Activated CD4-positive, CD25-positive, alpha-beta regulatory T cell treated with anti-CD3 and anti-CD28 coated beads, Interleukin-2, amount 50 U/mL, for 16 hours (primary cell): ENCODE measurements around the gene MYH15.
"Not testable (repeated sequence)": the region's sequence is repeated elsewhere in the genome, so short reads cannot be mapped to it uniquely, and the experiment has no call there.

ENCODE experiments used
- DNase-seq: peaks from one replicate; pipeline ENCODE4 v3.0.0-alpha.2; 2020; ENCODE audit warnings: low read depth, low spot score

Gene MYH15

GRCh38 chr3:108388136-108389132, 122.0 kb downstream of the MYH15 start:
- DNase-seq, result no peak

DNA sequence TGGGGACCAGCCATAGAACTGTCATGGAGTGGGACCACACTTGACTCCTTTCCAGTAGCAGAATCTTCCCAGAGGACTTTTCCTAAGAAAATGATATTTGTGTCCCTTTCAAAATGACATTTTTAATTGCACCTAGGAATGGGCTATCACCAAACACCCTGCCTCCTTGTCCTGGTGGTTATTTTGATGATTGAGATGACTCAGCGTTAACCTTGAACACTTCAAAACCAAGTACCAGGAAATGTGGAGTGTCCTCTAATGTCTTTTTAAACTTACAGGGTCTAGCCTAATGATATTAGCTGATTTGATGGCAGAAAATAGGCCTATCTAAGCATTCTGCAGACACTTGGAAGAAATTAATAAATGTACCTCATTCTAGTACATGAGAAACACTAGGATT, 123.3 kb downstream of the MYH15 start:
- no peak for DNase-seq

DNA sequence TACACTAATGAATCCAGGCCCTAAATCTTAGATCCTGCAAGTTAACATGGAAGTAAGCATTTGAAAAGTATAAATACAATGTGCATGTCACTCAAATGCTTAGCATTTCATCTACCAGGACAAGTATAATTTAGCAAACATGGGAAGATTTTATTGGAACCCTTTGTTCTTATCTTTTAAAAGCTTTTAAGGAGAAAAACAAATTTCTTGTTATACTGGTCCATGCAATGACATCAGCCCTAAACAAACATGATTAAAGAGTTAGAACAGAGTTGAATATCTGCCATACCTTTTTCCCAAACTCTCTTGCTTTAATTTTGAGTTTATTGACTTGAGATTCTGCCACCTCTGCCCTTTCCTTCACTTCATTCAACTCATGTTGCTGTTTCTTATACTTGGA, 127.1 kb downstream of the MYH15 start:
- DNase-seq, result no peak

- no peak for DNase-seq
These were observed 128.8 kb downstream of the MYH15 start for GRCh38 chr3:108381529-108382140.

DNA sequence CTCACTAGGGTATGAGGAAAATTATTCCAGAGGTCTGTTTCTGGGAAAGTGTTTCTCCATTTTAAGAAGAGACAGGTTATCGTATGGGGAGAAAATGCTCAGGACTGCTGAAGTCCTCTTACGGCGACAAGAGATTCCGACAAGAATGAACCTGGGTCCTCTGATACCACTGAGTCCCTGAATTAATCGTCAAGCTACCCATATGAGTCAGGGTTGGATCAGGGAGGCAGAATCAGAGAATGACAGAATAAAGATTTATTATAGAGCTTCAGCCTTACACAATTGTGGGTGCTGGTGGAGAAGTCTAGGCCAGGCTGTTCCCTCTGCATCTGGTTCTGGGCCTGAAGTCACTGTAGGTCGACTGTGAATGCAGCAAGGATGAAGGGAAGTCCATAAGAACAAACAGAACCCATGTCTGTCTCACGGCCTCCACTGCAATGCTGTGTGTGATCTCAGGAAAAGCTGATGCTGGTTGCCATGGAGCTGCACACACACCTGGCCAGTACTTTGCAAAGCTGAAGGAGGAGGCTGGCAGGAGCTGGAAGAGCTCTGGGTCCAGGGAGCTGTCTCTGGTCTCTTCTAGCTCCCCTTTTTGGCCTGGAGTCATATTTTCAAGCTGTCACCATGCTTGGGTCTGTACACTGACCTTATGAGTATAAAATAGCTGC, 130.1 kb downstream of the MYH15 start:
- no peak for DNase-seq

GRCh38 chr3:108378952-108379342, 131.4 kb downstream of the MYH15 start:
- DNase-seq, result not testable (repeated sequence)

- no peak for DNase-seq
These were observed 132.0 kb downstream of the MYH15 start for GRCh38 chr3:108378153-108378951.

- DNase-seq, result no peak
These were observed 133.0 kb downstream of the MYH15 start for GRCh38 chr3:108377384-108377783.

DNA sequence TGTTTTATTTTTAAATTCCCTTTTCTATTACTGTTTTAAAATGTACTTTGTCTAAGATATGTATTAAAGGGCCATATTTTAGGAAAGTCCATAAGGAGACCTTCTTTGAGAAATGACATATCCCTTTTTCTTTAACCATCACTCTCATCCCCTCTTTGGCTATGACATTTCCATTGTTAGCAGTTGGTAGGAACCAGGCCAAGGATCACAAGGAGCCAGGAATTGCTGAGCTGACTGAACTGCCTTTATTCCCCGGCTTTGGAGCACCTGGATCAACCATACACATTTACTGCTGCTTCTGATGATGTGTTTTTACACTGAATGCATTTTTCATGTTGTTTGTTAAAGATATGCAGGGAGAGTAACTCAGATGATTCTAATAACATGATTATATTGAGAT, 134.4 kb downstream of the MYH15 start:
- DNase-seq, result no peak

DNA sequence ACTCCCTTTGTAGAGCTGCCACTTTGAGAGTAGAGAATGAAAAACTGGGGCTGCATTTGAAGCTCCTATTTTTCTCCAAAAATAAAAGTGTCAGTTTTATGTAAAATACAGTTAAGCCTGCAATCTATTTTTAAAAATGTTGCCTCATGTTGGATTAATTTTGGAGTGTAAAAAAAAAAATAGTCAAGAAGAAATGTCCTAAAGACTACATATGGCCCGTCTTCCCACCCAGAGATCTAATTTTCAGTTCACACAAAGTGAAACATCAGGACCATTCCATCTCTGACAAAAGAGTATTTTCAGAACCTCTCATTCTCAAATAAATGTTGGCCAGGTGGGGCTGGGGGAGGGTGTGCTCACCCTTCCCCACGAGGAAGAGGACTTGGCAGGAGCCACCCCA, 151.4 kb downstream of the MYH15 start:
- no peak for DNase-seq

DNA sequence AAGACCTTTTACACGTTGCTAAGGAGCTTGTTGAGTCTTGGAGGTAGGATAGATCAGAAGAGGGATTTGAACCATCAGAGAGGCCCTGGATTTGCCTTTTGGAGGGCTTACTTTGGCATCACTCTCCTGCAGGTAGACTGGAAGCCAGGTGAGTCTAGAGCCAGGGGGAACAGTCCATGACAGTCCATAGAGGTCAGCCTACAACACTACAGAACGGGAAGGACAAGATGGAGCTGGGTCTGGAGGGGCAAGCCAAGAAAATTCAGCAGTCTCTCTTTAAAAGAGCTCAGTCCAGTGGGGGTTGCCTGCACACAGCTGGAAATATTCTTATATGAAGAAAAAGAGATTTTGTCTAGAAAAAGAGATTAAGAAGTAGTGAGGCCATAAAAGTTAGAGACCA, 153.4 kb downstream of the MYH15 start:
- no peak for DNase-seq

DNA sequence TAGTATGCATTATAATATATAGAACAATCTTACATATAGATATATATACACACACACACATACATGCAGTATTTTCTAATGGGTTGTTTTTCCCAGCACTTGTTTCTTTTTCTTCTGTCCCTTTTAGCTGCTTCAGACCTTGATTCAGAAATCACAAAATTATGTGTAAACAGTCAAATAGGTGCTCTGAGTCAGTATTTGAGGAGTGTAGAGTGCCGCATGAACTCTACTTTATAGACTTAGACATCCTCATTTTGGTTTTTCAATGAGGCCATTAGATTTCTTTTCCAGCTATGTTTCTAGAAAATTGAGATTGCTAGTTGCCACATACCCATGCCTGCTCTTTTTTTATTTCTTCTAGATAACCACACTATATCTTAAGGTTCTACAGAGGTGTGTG, 155.8 kb downstream of the MYH15 start:
- no peak for DNase-seq

GRCh38 chr3:108352176-108352575, 158.2 kb downstream of the MYH15 start:
- no peak for DNase-seq

- DNase-seq, result no peak
These were observed 163.8 kb downstream of the MYH15 start for GRCh38 chr3:108346301-108347227.

DNA sequence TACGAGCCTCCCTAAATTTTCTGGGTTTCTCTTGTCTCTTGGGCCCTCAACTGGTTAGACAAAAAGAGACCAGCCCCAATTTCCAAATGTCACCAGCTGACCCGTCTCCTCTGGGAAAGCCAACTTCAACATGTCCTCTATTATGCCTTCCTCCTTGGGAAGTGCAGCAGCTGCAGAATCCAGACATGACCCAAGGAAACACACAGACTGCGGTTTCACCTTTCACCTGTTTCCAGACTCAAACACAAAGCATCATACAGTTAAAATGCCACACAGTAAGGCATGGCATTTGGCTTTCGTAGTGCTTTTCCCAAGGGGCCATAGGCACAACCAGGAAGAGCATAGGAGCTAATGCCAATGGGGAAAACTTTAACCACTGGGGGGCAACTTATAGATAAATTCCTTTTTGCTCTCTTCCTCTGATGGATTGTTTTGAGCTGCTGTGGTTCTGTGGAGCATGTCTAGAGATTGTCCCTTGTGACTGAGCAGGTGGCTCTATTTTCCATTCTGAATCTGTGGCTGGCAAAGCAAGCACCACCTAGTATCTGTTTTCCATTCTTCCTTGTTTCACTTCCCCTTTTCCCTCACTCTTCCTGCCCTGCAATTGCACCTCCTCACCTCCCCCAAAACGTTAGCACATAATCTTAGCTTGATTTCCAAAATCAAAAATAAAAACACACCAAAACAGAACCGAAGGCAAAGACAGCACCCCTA, 164.7 kb downstream of the MYH15 start:
- DNase-seq, result no peak

DNA sequence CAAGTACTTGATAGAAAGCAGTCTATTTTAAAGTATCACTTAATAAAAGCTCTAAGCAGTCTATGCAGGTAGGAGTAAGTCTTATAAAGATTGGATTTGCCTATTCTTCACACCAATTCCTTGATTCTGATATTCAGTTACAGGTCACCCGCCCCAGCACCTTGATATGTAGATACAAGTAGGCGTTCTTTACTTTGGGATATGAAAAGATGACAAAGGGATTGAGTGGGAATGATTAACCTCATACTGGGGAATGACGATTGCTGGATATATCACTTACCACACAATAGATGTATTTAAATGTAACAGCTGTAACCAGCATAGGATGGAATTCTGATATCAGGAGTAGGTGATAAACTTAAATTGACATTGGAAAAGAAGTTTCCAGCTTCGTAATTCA, 166.9 kb downstream of the MYH15 start:
- no peak for DNase-seq

DNA sequence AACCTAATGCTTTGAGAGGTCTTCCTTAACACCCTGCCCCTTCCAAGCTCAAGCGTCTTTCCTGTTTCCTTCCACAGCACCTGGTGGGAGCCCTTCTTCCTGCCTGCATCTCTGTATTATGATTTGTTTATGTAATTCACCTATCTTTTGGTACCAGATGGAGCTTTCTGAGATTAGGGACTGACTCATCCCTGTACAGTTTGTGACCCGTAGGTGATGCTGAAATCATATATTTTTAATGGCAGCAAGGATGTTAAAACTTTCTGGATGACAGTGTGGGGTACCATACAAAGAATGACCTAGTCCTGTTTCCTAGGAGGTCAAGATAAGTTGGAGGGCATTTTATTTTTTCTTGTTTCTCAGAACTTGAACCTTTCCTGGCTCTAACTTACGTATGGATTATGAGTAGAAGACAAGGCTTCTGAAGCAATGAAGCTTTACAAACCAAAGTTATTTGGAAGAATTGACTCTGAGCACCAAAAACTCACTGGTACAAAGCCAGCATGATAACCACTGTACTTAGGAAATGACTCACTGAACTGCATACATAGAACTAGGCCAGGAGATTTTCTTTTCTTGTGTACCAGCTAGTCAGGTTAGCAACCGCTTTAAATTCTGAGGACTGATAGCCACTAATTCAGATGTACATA, 167.4 kb downstream of the MYH15 start:
- no peak for DNase-seq

- DNase-seq, result no peak
These were observed 168.5 kb downstream of the MYH15 start for GRCh38 chr3:108341911-108342310.

GRCh38 chr3:108338901-108339545, 171.4 kb downstream of the MYH15 start:
- no peak for DNase-seq
